Stomach (tissue), 4 donors: ENCODE data around the gene GPR37L1.

Experiments
- EP300 ChIP-seq: sonication (generic); formaldehyde crosslinking; IDR thresholded peaks from one replicate; pipeline ENCODE4 v1.6.1; 2017; ENCODE audit warnings: antibody characterized with exemption
- POLR2A ChIP-seq, 4 donors: fragments of 450-650 bp; IDR thresholded peaks; one replicate each; pipeline ENCODE4 v1.6.1; 2016; ENCODE audit warnings: antibody characterized with exemption in 4 of 4, control low read depth in 2 of 4, mild to moderate bottlenecking in 1 of 4, moderate library complexity in 1 of 4
- POLR2AphosphoS5 ChIP-seq, 3 donors: sonication (generic); formaldehyde crosslinking; IDR thresholded peaks; one replicate each; pipeline ENCODE4 v1.6.1; 2016; ENCODE audit warnings: antibody characterized with exemption in 3 of 3
- TF ChIP-seq, protein P1 (sequence below), 7 experiments: fragments of 450-650 bp in 4 of 7; fragments of 200-600 bp in 3 of 7; sonication (generic) in 3 of 7; IDR thresholded peaks; one replicate each; pipeline ENCODE4 v1.5.1; 2016 to 2019; ENCODE audit warnings: antibody characterized with exemption in 7 of 7, control low read depth in 2 of 7, mild to moderate bottlenecking in 1 of 7

DNA sequence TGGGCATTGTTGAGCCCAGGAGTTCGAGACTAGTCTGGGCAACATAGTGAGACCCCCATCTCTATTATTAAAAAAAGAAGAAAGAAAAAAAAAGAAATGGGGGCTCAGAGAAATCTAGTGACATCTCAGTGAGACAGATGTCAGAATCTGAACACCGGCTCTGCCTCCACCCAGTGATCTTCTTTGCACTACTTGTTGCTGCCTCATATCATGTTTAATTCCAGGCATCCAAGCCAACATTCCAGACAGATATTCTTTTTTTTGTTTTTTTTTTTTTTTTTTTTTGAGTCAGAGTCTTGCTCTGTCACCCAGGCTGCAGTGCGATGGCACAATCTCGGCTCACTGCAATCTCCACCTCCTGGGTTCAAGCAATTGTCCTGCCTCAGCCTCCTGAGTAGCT is 26.8 kb downstream of the GPR37L1 start:
- TF ChIP-seq, protein P1, sequence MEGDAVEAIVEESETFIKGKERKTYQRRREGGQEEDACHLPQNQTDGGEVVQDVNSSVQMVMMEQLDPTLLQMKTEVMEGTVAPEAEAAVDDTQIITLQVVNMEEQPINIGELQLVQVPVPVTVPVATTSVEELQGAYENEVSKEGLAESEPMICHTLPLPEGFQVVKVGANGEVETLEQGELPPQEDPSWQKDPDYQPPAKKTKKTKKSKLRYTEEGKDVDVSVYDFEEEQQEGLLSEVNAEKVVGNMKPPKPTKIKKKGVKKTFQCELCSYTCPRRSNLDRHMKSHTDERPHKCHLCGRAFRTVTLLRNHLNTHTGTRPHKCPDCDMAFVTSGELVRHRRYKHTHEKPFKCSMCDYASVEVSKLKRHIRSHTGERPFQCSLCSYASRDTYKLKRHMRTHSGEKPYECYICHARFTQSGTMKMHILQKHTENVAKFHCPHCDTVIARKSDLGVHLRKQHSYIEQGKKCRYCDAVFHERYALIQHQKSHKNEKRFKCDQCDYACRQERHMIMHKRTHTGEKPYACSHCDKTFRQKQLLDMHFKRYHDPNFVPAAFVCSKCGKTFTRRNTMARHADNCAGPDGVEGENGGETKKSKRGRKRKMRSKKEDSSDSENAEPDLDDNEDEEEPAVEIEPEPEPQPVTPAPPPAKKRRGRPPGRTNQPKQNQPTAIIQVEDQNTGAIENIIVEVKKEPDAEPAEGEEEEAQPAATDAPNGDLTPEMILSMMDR (IDR thresholded peaks at IDR 0.05) = no peak
- TF ChIP-seq POLR2A (IDR thresholded peaks at IDR 0.05) (no peak), EP300 (no peak), POLR2AphosphoS5 (IDR thresholded peaks at IDR 0.05) (no peak)
